LNCAP (cell line): ENCODE data around the gene VSTM2L.

Source experiments
- TF ChIP-seq, protein P1 (sequence below): fragments of 450-650 bp; IDR thresholded peaks from 2 replicates; pipeline ENCODE4 v1.5.1; 2017; ENCODE audit warnings: mild to moderate bottlenecking

VSTM2L gene

DNA sequence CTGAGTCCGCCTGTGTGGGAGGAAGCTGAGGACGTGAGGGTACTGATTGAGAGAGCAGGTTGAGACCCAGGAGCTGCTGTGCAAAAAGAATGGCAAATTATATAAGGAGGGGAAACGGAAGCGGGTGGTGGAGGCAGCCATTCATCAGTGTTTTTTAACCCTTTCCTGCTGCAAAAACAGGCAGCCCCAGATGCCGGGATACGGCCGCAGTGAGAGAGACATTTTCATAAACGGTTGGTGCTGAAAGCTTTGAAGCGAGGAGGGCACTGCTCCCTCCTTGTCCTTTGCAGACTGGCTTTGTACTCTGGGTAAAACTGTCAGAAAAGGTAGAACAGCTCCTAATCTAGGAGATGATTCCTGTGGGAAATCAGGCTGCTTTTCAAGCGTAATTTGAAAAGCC, 74.0 kb downstream of the VSTM2L start:
- TF ChIP-seq, protein P1, sequence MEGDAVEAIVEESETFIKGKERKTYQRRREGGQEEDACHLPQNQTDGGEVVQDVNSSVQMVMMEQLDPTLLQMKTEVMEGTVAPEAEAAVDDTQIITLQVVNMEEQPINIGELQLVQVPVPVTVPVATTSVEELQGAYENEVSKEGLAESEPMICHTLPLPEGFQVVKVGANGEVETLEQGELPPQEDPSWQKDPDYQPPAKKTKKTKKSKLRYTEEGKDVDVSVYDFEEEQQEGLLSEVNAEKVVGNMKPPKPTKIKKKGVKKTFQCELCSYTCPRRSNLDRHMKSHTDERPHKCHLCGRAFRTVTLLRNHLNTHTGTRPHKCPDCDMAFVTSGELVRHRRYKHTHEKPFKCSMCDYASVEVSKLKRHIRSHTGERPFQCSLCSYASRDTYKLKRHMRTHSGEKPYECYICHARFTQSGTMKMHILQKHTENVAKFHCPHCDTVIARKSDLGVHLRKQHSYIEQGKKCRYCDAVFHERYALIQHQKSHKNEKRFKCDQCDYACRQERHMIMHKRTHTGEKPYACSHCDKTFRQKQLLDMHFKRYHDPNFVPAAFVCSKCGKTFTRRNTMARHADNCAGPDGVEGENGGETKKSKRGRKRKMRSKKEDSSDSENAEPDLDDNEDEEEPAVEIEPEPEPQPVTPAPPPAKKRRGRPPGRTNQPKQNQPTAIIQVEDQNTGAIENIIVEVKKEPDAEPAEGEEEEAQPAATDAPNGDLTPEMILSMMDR, result no peak

DNA sequence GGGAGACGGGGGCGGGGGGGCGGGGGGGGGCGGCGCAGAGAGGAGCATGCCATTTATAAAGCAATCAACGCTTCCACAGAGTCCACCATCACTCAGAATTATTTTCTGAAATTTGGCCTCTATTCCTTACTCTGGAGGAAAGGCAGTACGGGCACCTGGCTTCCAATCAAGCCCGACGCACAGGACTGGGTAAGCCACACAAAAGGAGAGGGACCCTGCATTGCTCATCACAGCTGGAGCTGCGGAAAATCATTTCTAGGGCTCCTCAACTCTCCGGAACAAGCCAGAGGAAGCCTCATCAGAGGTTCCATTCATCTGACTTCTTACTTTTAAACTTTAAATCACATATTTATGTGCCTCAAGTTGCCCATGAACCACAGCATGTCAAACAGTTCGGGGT, 74.4 kb downstream of the VSTM2L start:
- TF ChIP-seq, protein P1, result no peak

- TF ChIP-seq, protein P1, result no peak
Observed at GRCh38 chr20:37977786-37978185, 74.9 kb downstream of the VSTM2L start.

DNA sequence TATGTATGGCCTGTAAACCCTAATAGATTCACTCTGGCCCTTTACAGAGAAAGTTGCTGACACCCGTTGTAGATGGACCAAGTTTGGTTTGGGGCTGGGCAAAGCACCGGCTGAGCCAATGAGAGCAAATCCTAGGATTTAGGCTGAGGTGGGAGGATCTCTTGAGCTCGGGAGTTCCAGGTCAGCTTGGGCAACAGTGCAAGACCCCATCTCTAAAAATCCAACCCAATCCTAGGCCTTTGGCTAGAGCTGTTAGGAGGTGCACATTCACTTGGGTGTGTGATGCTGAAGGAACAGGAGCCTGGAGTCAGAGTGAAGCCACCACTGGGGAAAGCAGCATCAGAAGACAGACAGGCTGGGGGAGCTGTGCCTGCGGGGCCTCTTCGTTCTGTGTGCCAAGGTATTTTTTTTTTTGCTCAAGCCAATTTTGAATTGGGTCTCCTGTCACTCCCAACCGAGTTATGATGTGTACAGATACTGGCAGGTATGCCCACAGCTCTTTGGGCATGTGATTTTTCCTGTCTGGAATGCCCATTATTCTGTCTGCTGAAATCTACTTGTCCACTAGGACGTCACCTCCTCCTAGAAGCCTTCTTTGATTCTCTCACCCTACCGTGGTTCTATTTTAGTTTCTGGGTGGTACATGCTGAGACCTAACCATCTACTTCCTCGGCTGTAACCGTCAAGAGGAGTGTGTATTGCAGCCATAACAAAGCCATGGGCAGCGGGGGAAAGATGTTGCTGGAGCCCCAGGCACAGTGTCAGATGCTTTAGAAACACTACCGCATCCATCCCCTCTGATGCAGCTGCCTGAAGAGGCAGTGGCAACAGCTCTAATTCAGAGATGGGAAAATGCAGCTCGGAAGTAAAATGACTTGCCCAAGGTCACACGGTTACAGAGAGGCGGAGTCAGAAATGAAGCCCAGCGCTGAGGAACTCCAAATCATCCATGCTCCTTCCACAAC, 76.4 kb downstream of the VSTM2L start:
- TF ChIP-seq, protein P1, result no peak

- TF ChIP-seq, protein P1, result no peak
Observed at GRCh38 chr20:37980383-37980782, 77.5 kb downstream of the VSTM2L start.

- TF ChIP-seq, protein P1, result no peak
Observed at GRCh38 chr20:37980876-37981275, 77.9 kb downstream of the VSTM2L start.

GRCh38 chr20:37981568-37981967, 78.6 kb downstream of the VSTM2L start:
- TF ChIP-seq, protein P1, result no peak
